ENCODE data around the gene MYO16. TPM values are rescaled to one million over a fixed set of nuclear protein-coding genes. Genes with fewer than 3 reads are reported as not detected.

The MYO16 gene
- total and polyA plus RNA-seq, 2 of the 4 experiments (the other 2 are of a cell fraction) = under 0.01 to 0.03 TPM

DNA sequence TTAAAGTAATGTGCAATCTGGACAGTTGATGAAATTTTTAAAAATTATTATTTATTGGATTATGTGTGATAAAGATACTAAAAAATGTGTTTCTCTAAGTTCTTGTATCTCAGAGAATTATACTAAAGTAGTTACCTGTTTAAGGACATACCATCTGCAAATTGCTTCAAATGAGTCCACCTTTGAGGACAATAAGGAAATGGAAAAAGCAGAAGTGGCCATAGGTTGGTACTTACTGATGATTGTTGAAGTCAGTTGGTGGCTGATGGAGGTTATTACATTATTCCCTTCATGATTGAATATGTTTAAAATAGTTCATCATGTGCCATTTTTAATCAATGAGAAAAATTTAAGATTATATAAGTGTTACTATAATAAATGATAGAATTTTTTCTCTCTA, 367.0 kb downstream of the MYO16 start:
- H2AK5ac ChIP-seq (ENCODE audit: low read depth, low read length) = no peak overlapping the region
- H4K20me1 ChIP-seq (ENCODE audit: insufficient read depth, low read length) = no peaks in the 10 kb centered on the region
- ChIA-PET POLR2A (ENCODE audit: unreplicated experiment) (no interaction called here), CTCF (no interaction called here)
- no peak overlapping the region for H2BK5ac ChIP-seq (ENCODE audit: low read depth, low read length, poor library complexity, severe bottlenecking)
- H2BK20ac ChIP-seq (ENCODE audit: low read depth, low read length) = no peak overlapping the region
- no peaks in the 10 kb centered on the region; the same call in 1 of the 2 replicates for H3K4me1 ChIP-seq (ENCODE audit: control insufficient read depth, insufficient read depth, low read length)
- no peak overlapping the region for H3K9ac ChIP-seq (ENCODE audit: low read depth, low read length)
- in situ Hi-C loops (cut with MboI; ENCODE audit: low sequenced_read_pairs) (no loop called here), intact Hi-C loops (cut with micrococcal nuclease) (no loop called here), dilution Hi-C loops (cut with HindIII; ENCODE audit: low sequenced_read_pairs, unreplicated experiment) (no loop called here)
- ATAC-seq (ENCODE audit: low read depth) = no peak
- no peaks in the 10 kb centered on the region for H3K9me1 ChIP-seq (ENCODE audit: insufficient read depth, low read length)
- H4K8ac ChIP-seq (ENCODE audit: low read depth in 2 of 2, low read length in 2 of 2) = no peak overlapping the region
- H3K36me3 ChIP-seq (ENCODE audit: control insufficient read depth, insufficient read depth, low read length) = no peaks in the 10 kb centered on the region
- no peaks in the 10 kb centered on the region for H3K79me1 ChIP-seq (ENCODE audit: low read depth in 1 of 2, low read length in 2 of 2)
- H3K23ac ChIP-seq (ENCODE audit: low read depth, low read length) = no peak overlapping the region
- no peak overlapping the region for H2BK120ac ChIP-seq (ENCODE audit: low read depth, low read length)
- H2BK15ac ChIP-seq (ENCODE audit: low read depth, low read length) = no peak overlapping the region
- TF ChIP-seq, protein P1, sequence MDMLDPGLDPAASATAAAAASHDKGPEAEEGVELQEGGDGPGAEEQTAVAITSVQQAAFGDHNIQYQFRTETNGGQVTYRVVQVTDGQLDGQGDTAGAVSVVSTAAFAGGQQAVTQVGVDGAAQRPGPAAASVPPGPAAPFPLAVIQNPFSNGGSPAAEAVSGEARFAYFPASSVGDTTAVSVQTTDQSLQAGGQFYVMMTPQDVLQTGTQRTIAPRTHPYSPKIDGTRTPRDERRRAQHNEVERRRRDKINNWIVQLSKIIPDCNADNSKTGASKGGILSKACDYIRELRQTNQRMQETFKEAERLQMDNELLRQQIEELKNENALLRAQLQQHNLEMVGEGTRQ (IDR thresholded peaks at IDR 0.05; ENCODE audit: low read depth, low read length) = no peak
- TF ChIP-seq NFE2L2 (IDR thresholded peaks at IDR 0.05; ENCODE audit: low read depth, low read length) (no peak), BHLHE40 (IDR thresholded peaks at IDR 0.05; ENCODE audit: low read depth, low read length) (no peak), POLR2A (IDR thresholded peaks at IDR 0.05; ENCODE audit: low read depth, low read length) (no peak), RFX5 (IDR thresholded peaks at IDR 0.05; ENCODE audit: low read depth, low read length) (no peak), RAD21 (IDR thresholded peaks at IDR 0.05; ENCODE audit: low read length) (no peak), CTCF (conservative IDR thresholded peaks at IDR 0.05; ENCODE audit: low read depth, low read length) (no peak)
- TF ChIP-seq, protein P2, sequence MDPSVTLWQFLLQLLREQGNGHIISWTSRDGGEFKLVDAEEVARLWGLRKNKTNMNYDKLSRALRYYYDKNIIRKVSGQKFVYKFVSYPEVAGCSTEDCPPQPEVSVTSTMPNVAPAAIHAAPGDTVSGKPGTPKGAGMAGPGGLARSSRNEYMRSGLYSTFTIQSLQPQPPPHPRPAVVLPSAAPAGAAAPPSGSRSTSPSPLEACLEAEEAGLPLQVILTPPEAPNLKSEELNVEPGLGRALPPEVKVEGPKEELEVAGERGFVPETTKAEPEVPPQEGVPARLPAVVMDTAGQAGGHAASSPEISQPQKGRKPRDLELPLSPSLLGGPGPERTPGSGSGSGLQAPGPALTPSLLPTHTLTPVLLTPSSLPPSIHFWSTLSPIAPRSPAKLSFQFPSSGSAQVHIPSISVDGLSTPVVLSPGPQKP (IDR thresholded peaks at IDR 0.05; ENCODE audit: borderline replicate concordance, low read depth, low read length) = no peak
- H2AK9ac ChIP-seq (replicated peaks; ENCODE audit: low read depth, low read length, poor library complexity) = no peak overlapping the region
- H3K4me3 ChIP-seq (ENCODE audit: insufficient read depth, low read depth, low read length) = no peak overlapping the region
- no peak overlapping the region for H4K91ac ChIP-seq (ENCODE audit: insufficient read depth, low read depth, low read length)
- no peak overlapping the region for H3K14ac ChIP-seq (replicated peaks; ENCODE audit: low read depth, low read length)
- BruUV-seq (replicated peaks) = no TSS peak
- no peak overlapping the region for H3K4me2 ChIP-seq (ENCODE audit: low read depth, low read length)
- no peaks in the 10 kb centered on the region for H3K27me3 ChIP-seq (ENCODE audit: control insufficient read depth, insufficient read depth, low read length)
- DNase-seq = no peak
- no peak overlapping the region for H3K27ac ChIP-seq (ENCODE audit: insufficient read depth, low read length)
- no peak overlapping the region for H2AFZ ChIP-seq (replicated peaks; ENCODE audit: low read length, poor library complexity)
- no peak overlapping the region for H3K18ac ChIP-seq (ENCODE audit: low read depth, low read length)
- H3K9me3 ChIP-seq (ENCODE audit: control insufficient read depth, insufficient read depth, low read length) = no peaks in the 10 kb centered on the region
- no peak overlapping the region for H3K4ac ChIP-seq (ENCODE audit: low read depth, low read length)
- H3K56ac ChIP-seq (ENCODE audit: extremely low read depth, insufficient read depth, low read length) = no peak overlapping the region
- H4K5ac ChIP-seq (ENCODE audit: low read depth, low read length) = no peak overlapping the region
